ENCODE data around the gene C1QTNF12.

- no peak for TF ChIP-seq CTCF (IDR thresholded peaks at IDR 0.05; ENCODE audit: poor library complexity, severe bottlenecking)
- no peak for TF ChIP-seq TAF1 (IDR thresholded peaks at IDR 0.05; ENCODE audit: low read depth)
- TF ChIP-seq POLR2AphosphoS5 (IDR thresholded peaks at IDR 0.05), result no peak
Measured at GRCh38 chr1:1229770-1230169, 16.8 kb downstream of the C1QTNF12 start.

Data from neural cell (in vitro differentiated cells).